GM21717 (cell line): Measurements from ENCODE around the gene ADCK1.
"Not testable (repeated sequence)": the region's sequence is repeated elsewhere in the genome, so short reads cannot be mapped to it uniquely, and the experiment has no call there.

Experiments
- ATAC-seq: cut with Tn5 transposase; IDR thresholded peaks from one replicate; pipeline ENCODE4 v1.9.1; 2021; ENCODE audit warnings: mild to moderate bottlenecking, moderate library complexity; ENCODE audit not compliant: unreplicated experiment

The ADCK1 gene

DNA sequence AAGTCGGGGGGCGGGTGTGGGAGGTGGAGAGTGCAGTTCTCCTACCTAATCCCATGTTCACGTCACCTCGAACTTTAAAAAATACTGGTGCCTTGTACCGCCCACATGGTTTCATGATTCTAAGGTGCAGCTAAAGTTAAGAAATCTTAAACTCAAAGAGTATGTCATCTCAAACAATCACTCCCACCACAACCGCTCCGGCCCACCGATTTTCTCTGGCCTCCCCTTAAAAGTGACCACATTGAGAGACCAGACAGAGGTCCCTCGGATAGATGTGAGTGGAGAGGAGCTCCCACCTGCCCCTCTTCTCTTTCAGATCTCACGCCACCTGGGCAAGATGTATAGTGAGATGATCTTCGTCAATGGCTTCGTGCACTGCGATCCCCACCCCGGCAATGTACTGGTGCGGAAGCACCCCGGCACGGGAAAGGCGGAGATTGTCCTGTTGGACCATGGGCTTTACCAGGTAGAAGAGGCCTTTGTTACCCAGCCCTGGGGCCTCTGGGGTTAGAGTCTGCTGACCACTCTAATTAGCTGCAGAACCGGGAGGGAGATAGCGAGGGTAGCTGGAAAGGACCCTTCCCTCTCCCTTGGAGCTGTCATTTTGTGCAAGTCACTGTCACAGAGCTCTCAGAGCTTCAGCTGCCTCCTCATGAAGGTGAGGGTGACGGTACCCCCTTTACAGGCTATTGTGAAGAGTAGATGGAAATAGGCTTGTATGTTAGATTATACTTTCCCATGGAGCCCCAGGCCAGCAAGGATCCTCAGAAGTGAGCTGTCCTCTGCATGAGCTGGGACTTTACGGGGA is 124.4 kb downstream of the ADCK1 start:
- ATAC-seq = no peak

DNA sequence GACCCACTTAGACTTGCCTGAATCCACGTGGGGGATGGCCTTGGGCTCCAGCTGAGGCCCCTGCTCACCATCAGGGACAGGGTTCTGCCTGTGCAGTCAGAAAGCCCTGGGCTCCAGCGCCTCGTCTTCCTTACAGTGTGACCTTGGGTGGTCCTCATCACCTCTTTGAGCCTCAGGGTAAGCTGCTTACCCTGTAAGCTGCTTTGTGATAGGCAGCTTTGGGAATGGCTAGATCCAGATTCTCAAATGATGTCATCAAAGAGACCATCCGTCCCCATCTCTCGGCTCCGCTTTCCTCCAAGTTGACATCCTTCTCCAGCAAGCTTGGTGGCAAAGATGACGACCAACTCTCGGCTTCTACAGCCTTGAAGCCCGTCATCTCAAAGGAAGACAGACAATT is 127.0 kb downstream of the ADCK1 start:
- ATAC-seq = no peak

DNA sequence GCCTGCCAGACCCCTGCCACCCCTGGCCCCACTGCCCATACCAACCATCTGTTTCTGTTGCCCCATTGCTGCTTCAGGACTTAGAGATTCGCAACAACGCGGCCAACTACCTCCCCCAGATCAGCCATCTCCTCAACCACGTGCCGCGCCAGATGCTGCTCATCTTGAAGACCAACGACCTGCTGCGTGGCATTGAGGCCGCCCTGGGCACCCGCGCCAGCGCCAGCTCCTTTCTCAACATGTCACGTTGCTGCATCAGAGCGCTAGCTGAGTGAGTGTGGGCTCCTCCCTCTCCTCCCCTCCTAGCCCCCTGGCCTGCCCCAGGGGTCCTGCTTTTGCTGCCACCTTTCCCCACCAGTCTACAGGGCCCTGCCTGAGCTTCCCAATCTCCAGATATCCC is 131.5 kb downstream of the ADCK1 start:
- no peak for ATAC-seq

DNA sequence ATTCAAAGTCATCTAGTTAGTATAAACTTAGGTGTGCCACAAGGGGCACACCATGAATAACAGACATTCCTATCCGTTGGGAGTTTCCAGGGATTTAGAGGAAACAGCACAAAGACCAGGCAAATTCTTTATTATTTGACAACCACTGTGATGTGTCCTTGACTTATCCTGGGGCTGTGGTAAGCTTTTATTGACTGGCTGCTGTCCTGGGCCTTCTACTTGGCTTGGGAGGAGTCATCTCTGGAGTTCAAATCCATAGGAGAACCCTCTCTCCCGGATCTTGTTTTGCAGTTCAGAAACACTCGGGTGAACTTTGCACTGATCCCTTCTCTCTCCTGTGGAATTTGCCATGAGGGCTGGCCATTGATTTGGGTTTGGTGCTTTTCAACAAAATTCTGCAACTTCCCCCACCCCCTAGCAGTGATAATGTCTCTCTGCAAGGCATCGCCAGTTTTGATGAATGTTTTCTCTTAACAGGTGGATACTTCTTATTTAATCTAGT is 136.3 kb downstream of the ADCK1 start:
- ATAC-seq = no peak

DNA sequence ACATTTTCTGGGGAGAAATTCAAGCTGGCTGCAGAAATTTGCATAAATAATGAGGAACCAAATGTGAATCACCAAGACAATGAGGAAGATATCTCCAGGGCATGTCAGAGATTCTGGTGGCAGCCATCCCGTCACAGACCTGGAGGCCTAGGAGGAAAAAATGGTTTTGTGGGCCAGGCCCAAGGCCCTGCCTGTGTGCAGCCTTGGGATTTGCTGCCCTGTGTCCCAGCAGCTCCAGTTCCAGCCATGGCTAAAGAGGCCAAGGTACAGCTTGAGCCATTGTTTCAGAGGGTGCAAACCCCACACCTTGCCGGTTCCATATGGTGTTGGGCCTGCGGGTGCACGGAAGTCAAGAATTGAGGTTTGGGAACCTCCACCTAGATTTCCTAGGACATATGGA is 147.5 kb downstream of the ADCK1 start:
- no peak for ATAC-seq

DNA sequence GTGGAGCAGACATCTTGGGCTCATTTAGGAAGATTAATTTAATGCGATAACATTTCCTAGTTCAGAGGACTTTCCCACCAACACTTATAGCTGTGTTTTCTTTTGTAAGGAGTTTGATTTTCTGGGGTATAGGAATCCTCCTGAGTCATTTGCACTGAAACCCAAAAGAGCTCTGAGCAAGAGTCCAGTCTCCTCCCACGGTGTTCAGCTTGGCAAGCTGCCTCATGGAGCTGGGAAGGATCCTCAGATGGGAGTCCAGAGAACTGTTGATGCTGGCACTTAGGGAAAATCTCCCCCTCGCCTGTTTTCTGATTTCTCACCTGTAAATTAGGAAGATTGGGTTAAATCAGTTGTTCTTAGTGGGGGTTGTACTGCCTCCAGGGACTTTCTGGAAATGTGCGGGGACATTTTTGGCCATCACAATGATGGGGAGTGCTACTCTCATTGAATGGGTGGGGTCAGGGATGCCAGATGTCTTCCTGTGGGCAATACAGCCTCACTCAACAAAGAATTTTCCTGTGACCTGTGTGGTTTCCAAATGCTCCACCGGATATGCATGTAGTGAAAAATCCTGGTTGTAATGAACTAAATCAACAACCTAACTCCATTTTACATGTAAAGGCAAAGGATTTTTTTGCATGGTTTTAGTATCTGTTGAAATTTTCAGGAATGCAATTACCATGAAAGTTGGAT is 150.6 kb downstream of the ADCK1 start:
- ATAC-seq = no peak

DNA sequence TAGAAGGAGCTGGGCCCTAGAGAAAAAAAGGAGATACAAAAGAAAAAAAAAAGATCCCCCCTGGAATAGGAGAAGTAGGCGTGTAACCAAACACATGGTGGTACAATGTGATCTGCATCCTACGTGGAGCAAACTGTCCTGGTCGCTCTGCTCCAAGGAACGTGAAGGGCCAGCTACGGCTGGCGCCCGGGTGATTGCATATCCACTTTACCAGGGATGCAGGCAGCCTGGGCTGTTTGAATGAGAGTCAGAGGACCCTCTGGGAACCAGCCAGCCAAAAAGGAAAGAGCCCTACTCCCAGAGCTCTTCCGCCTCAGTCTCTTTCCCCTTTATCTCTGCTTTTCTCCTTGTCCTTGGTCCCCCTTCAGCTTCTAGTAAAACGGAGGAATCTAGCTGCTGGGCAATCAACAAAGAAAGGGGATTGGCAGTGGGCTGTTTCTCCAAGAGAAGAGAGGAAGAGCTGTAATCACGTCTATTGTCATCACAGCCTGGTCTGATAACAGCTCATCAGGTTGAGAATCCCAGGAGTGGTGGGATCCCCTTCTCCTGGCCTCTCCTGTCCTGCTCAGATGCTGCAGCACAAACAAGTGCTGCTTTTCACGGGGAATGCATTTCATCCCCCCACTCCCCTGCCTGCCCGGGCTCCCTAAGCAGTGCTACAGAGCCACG is 156.0 kb downstream of the ADCK1 start:
- no peak for ATAC-seq

DNA sequence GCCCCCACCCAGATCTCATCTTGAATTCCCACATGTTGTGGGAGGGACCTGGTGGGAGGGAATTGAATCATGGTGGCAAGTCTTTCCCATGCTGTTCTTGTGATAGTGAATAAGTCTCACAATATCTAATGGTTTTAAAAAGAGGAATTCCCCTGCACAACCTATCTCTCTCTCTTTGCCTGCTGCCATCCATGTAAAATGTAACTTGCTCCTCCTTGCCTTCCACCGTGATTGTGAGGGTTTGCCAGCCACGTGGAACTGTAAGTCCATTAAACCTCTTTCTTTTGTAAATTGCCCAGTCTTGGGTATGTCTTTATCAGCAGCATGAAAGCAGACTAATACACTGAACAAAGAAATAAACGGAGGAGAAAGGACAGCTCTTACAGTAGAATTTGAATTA is 159.8 kb downstream of the ADCK1 start:
- not testable (repeated sequence) for ATAC-seq

DNA sequence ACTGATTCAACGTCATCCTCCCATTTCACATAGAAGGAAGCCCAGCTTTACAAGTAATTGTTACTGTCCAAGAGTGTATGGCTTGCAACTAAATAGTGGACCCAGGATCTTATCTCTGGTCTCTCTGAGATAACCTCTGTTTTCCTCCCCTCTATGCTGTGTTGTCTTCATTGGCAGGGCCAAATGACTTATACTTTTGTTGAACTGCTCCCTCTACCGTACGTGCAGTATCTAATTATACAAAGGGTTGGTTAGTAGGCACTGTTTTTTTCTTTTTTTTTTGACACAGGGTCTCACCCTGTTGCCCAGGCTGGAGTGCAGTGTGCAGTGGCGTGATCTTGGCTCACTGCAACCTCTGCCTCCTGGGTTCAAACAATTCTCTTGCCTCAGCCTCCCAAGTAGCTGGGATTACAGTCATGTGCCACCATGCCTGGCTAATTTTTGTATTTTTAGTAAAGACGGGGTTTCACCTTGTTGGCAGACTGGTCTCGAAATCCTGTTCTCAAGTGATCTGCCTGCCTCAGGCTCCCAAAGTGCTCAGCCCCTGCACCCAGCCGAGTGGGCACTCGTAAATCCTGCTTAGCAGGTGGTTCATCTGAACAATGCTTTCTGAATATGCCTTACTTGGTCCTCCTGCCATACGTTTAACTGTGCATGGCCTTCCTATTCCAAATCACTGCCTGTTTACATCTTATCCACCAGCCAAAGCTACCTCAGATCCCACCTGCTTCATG is 162.1 kb downstream of the ADCK1 start:
- no peak for ATAC-seq

DNA sequence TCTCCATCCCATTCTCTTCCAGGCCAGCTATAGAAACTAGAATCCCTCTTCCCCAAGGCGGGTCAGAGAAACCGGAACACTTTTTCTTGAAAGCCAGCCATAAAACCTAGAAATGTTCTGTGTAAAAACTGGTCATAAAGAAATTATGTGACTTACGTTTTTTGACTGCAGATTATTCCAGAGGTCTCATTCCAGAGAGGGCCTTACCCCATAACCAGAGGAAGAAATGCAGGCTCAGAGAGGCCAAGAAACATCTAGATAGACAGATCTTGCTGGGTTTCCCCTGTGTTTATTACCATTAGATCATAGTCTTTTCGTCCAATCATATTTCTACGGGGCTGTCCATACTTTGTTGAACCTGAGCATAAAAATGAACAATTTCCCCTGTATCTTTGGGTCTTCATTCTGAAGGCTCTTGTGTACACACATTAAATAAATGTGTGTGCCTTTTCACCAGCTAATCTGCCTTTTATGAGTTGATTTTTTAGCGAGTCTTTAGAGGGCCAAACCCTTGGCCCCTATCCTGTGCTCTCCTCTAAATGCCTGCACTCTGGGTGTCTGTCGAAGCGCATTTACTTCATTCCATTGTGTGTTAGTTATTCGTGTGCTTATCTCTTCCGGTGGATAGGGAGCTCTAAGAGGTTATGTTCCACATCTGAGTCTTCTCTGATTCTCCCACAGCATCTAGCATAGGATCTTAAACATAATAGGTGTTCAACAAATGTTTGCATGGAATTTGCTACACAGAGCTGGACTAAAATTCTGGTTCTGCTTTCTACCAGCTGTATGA is 163.0 kb downstream of the ADCK1 start:
- no peak for ATAC-seq

DNA sequence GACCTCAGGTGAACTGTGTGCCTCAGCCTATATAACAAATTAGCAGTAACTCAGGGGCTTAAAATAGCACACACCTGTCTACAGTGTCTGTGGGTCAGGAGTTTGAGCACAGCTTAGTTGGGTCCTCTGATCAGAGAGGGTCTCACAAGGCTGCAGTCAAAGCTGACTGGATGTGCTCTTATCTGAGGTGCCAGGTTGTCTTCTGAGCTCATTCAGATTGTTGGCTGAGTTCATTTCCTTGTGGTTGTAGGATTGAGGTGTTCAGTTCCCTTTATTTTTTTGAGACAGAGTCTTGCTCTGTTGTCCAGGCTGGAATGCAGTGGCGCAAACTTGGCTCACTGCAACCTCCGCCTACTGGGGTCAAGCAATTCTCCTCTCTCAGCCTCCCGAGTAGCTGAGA is 164.7 kb downstream of the ADCK1 start:
- no peak for ATAC-seq

DNA sequence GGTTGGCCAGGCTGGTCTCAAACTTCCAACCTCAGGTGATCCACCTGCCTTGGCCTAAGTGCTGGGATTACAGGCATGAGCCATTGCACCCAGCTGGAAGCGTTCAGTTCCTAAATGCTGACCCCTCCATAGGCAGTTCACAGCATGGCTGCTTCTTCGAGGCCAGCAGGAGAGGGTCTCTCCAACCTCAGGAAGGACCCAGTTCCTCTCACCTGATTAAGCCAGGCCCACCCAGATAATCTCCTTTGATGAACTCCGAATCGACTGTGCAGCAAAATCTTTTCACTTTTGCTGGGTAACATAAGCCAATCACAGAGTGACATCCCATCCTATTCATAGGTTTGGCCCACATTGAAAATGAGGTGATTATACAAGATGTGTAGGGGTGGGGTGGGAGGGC is 165.1 kb downstream of the ADCK1 start:
- ATAC-seq = no peak

DNA sequence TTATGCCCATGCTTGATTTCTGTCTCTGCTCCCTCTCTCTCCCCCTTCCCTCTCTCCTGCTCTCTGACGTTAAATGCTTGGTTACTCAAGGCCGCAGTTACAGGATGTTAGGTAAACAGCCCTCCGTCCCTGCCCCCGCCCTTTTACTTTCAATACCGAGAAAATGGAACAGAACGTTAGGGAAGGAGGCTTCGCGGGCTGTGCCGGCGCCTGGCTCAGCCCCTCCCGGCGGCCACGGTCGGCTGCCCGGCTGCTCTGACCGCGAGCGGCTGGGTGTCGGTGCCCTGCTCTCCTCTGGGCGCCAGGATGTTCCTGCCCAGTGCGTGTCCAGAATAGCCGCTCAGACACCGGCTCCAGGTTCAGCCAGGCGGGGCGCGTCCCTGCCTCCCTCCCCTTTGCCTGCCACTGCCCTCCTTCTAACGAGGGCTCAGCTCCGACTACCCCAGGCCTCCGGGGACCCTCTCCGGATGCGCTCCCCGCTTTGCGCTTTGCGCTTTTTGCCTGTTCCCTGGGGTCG is 166.1 kb downstream of the ADCK1 start:
- ATAC-seq = peak; percentile 88

DNA sequence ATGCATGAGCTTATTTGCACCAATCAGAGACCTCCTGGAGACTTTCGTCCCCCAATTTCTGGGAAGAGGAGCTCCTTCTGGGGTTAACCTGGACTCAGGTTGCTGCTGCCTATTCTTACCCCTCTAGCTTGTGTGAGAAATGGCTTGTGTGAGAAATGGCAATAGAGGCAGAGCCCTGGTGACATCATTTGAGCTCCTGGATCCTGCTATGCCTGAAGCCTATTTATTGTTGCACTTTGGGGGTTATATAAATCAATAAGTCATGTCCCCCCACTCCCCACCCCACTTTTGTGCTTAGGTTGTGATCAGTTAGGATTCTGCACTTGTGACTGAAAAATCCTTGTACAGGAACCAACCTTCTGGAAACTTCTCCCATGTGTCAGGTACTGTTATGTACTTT is 167.2 kb downstream of the ADCK1 start:
- no peak for ATAC-seq

DNA sequence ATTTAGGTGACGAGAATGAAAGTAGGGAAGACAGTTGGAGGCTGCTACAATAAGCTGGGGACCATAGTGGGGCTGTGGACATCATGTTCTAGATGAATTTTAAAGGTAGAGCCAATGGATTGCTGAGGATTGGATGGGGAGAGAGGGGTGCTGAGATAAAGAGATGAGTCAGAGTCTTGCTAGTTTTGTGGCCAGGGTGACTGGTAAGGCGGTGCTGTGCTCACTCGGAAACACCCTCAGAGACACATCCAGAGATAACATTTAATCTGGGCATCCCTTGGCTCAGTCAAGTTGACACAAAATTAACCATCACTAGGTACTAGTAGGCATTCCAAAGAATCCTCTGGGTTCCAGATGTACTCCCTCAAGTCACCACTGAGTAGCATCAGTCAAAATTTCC is 170.7 kb downstream of the ADCK1 start:
- ATAC-seq = no peak

DNA sequence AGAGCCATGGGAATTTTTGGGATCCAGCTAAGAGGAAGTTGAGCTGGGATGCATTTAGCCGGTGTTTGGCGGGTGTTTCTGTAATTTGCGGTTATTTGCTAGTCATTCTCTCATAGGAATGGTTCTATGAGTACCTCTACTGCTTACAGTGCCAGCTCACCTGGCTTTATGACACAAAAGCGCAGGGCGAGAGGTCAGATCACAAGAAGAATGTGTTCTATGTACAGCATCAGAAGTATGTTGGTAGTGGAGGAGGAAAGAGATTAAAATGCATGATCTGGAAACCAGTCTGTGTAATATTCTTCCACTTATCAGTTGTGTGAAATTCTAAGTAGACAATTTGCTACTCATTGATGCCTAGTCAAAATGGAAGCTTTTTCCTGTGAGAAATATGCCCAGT is 173.3 kb downstream of the ADCK1 start:
- ATAC-seq = no peak

DNA sequence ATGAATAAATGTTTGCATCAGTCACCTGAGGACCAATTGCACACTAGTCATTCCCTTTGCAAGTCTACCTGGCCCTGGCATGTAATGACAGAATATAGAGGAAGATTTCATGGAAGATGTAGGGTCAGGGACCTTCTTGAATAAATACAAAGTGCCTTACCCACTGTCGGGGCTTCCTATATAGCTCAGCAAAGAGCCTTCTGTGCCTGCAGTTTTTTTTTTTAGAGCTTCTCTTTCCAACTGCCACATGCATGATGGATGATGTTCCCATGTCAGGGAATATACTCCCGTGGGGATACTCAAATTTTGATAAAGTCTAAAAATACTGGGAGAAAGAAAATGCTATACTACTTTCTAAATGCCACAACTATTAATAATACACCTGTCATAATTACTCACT is 176.7 kb downstream of the ADCK1 start:
- no peak for ATAC-seq

DNA sequence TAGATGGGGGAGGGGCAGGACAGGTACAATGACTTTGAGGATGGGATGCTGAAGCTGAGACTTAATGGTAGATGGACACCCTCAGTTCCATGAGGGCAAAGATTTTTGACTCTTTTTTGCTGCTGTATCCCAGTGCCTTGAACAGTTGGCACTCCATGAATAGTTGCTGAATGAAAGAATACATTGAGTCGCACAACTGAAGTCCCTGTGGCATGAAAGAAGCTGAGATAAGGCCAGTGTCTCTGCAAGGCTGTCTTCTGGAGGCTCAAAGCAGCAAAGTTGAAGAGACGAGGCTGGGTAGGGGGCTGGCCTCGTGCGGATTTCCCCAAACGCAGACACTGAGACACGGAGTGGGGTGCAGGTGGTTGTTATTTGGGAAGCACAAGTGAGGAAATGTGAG is 179.3 kb downstream of the ADCK1 start:
- no peak for ATAC-seq

DNA sequence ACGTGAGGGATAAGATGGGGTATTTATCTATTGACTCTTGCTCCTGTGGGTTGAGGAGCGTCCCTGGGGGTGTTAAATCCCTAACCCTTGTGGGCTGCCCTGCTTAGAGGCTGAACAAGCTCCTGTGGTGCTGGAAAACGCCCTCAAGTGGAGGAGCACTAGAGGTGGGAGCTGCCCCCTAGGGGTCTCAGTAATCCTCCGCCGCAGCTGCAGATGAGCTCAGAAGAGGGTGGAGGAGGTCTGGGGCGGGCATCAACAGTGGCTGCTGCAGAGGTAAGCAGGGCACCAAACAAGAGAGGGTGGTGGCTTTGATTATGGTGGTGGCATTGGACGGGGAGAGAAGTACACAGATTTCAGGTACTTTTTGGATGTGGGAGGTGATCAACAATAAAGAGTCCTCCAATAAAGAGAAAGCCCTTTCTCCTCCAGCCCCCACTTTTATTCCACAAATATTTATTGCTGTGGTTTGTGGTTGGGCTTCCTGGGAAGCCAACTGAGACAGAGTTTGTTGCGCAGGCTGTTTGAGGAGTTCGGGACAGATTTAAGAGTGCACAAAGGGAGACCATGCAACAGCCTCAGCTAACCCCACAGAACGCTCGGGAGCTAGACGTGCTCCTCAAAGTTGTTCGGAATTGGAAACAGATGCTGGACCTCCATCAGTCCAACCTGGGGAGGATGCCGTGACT is 179.9 kb downstream of the ADCK1 start:
- no peak for ATAC-seq
